ENCODE results near the gene TBC1D26.
"Not testable (repeated sequence)": the region's sequence is repeated elsewhere in the genome, so short reads cannot be mapped to it uniquely, and the experiment has no call there.

TBC1D26 gene

GRCh38 chr17:15744074-15744676, 12.1 kb downstream of the TBC1D26 start:
- DNase-seq, result no peak

- no peak for DNase-seq
Observed at GRCh38 chr17:15744885-15745284, 12.8 kb downstream of the TBC1D26 start.

- DNase-seq, result not testable (repeated sequence)
Observed at GRCh38 chr17:15749403-15749802, 17.3 kb downstream of the TBC1D26 start.

GRCh38 chr17:15768865-15769533, 36.9 kb downstream of the TBC1D26 start:
- not testable (repeated sequence) for DNase-seq

GRCh38 chr17:15770679-15771078, 38.6 kb downstream of the TBC1D26 start:
- not testable (repeated sequence) for DNase-seq

GRCh38 chr17:15776871-15777270, 44.8 kb downstream of the TBC1D26 start:
- no peak for DNase-seq

- DNase-seq, result no peak
Observed at GRCh38 chr17:15777297-15777696, 45.2 kb downstream of the TBC1D26 start.

GRCh38 chr17:15777717-15778116, 45.6 kb downstream of the TBC1D26 start:
- no peak for DNase-seq

GRCh38 chr17:15779119-15779518, 47.0 kb downstream of the TBC1D26 start:
- no peak for DNase-seq

GRCh38 chr17:15780188-15780587, 48.1 kb downstream of the TBC1D26 start:
- DNase-seq, result no peak

GRCh38 chr17:15782866-15783265, 50.8 kb downstream of the TBC1D26 start:
- DNase-seq, result no peak

- DNase-seq, result no peak
Observed at GRCh38 chr17:15783461-15783860, 51.4 kb downstream of the TBC1D26 start.

- not testable (repeated sequence) for DNase-seq
Observed at GRCh38 chr17:15784351-15784750, 52.3 kb downstream of the TBC1D26 start.

- DNase-seq, result not testable (repeated sequence)
Observed at GRCh38 chr17:15787363-15788075, 55.4 kb downstream of the TBC1D26 start.

- not testable (repeated sequence) for DNase-seq
Observed at GRCh38 chr17:15788365-15788764, 56.3 kb downstream of the TBC1D26 start.
